Measurements from ENCODE around the gene ADRB2.

GRCh38 chr5:148857474-148857873 is 31.1 kb downstream of the ADRB2 start:
- no peak for TF ChIP-seq BHLHE40 (IDR thresholded peaks at IDR 0.05; ENCODE audit: borderline replicate concordance)
- TF ChIP-seq FOXA1 (IDR thresholded peaks at IDR 0.05) = no peak
- no peak for TF ChIP-seq ZNF384 (IDR thresholded peaks at IDR 0.05)
- no peak for TF ChIP-seq FOXM1 (IDR thresholded peaks at IDR 0.05; ENCODE audit: borderline replicate concordance)
- no peak for TF ChIP-seq TARDBP (IDR thresholded peaks at IDR 0.05)
- TF ChIP-seq SP1 (IDR thresholded peaks at IDR 0.05) = no peak
- no peak for TF ChIP-seq CTBP1 (IDR thresholded peaks at IDR 0.05; ENCODE audit: borderline replicate concordance)
- TF ChIP-seq ELF4 (IDR thresholded peaks at IDR 0.05) = no peak
- no peak for TF ChIP-seq HDGF (IDR thresholded peaks at IDR 0.05; ENCODE audit: borderline replicate concordance)
- no peak for TF ChIP-seq FOXK2 (IDR thresholded peaks at IDR 0.05)
- no peak for TF ChIP-seq L3MBTL2 (conservative IDR thresholded peaks at IDR 0.05)
- no peak for TF ChIP-seq PKNOX1 (IDR thresholded peaks at IDR 0.05)
